ENCODE measurements around the gene MEF2A.

Gene MEF2A

DNA sequence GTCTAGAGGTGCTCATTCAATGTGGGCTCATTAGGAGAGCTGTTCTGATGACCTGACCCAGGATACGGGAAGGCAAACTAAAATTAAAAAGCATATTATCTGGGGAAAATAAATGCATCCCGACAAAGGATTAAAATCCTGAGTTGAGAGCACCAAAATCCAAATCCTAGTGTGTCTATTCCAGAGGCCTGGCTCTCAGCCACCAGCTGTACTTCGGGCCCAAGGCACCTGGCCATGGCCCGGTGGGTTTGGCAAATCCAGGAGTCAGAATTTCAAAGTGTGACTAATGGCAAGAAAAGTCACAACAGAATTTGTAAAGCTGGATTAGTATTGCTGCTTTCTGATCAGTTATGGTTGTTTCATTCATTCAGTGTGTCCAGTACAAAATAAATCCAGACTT lies 170.1 kb downstream of the MEF2A start:
- TF ChIP-seq FOXP2 (optimal IDR thresholded peaks at IDR 0.05; ENCODE audit: borderline replicate concordance, extremely low read depth, extremely low read length, insufficient read depth) (no peak), SIN3A (IDR thresholded peaks at IDR 0.05; ENCODE audit: borderline replicate concordance, insufficient read depth, low read length) (no peak), POLR2AphosphoS5 (IDR thresholded peaks at IDR 0.05; ENCODE audit: low read depth, low read length) (no peak), TAF1 (IDR thresholded peaks at IDR 0.05; ENCODE audit: borderline replicate concordance, insufficient read depth, low read length) (no peak)
- TF ChIP-seq, protein P1, sequence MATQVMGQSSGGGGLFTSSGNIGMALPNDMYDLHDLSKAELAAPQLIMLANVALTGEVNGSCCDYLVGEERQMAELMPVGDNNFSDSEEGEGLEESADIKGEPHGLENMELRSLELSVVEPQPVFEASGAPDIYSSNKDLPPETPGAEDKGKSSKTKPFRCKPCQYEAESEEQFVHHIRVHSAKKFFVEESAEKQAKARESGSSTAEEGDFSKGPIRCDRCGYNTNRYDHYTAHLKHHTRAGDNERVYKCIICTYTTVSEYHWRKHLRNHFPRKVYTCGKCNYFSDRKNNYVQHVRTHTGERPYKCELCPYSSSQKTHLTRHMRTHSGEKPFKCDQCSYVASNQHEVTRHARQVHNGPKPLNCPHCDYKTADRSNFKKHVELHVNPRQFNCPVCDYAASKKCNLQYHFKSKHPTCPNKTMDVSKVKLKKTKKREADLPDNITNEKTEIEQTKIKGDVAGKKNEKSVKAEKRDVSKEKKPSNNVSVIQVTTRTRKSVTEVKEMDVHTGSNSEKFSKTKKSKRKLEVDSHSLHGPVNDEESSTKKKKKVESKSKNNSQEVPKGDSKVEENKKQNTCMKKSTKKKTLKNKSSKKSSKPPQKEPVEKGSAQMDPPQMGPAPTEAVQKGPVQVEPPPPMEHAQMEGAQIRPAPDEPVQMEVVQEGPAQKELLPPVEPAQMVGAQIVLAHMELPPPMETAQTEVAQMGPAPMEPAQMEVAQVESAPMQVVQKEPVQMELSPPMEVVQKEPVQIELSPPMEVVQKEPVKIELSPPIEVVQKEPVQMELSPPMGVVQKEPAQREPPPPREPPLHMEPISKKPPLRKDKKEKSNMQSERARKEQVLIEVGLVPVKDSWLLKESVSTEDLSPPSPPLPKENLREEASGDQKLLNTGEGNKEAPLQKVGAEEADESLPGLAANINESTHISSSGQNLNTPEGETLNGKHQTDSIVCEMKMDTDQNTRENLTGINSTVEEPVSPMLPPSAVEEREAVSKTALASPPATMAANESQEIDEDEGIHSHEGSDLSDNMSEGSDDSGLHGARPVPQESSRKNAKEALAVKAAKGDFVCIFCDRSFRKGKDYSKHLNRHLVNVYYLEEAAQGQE (IDR thresholded peaks at IDR 0.05; ENCODE audit: insufficient read depth in 1 of 2, low read depth in 2 of 2, low read length in 2 of 2) = no peak

DNA sequence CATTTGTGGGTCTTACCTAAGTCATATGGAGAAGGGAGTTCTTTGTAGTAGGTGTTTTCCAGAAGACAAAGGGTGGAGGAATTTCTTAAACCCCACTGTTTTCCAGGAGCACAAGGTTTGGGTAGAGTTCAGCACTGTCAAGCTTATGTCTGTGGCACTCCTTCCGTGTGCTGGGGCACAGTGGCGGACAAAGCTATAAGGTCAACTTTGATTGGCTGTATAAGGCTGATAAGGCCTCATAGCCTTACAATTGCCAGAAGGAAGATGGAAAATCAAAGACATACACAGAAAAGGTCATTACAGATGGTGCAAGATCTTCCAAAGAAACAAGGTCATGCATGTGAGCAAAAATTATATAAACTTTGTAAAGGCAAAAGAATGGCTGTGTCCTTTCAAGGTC lies 170.9 kb downstream of the MEF2A start:
- TF ChIP-seq POLR2AphosphoS5 (IDR thresholded peaks at IDR 0.05; ENCODE audit: low read depth, low read length) (no peak), SIN3A (IDR thresholded peaks at IDR 0.05; ENCODE audit: borderline replicate concordance, insufficient read depth, low read length) (no peak), TAF1 (IDR thresholded peaks at IDR 0.05; ENCODE audit: borderline replicate concordance, insufficient read depth, low read length) (no peak), FOXP2 (optimal IDR thresholded peaks at IDR 0.05; ENCODE audit: borderline replicate concordance, extremely low read depth, extremely low read length, insufficient read depth) (no peak)
- TF ChIP-seq, protein P1 (IDR thresholded peaks at IDR 0.05; ENCODE audit: insufficient read depth in 1 of 2, low read depth in 2 of 2, low read length in 2 of 2) = no peak

- TF ChIP-seq POLR2AphosphoS5 (IDR thresholded peaks at IDR 0.05; ENCODE audit: low read depth, low read length) = no peak
- TF ChIP-seq, protein P1 (IDR thresholded peaks at IDR 0.05; ENCODE audit: insufficient read depth in 1 of 2, low read depth in 2 of 2, low read length in 2 of 2) = no peak
- no peak for TF ChIP-seq SIN3A (IDR thresholded peaks at IDR 0.05; ENCODE audit: borderline replicate concordance, insufficient read depth, low read length)
- TF ChIP-seq FOXP2 (optimal IDR thresholded peaks at IDR 0.05; ENCODE audit: borderline replicate concordance, extremely low read depth, extremely low read length, insufficient read depth) = no peak
- TF ChIP-seq TAF1 (IDR thresholded peaks at IDR 0.05; ENCODE audit: borderline replicate concordance, insufficient read depth, low read length) = no peak
These were observed 172.4 kb downstream of the MEF2A start for GRCh38 chr15:99738021-99738847.

GRCh38 chr15:99741835-99742234 lies 176.1 kb downstream of the MEF2A start:
- no peak for TF ChIP-seq TAF1 (IDR thresholded peaks at IDR 0.05; ENCODE audit: borderline replicate concordance, insufficient read depth, low read length)
- TF ChIP-seq SIN3A (IDR thresholded peaks at IDR 0.05; ENCODE audit: borderline replicate concordance, insufficient read depth, low read length) = no peak
- no peak for TF ChIP-seq FOXP2 (optimal IDR thresholded peaks at IDR 0.05; ENCODE audit: borderline replicate concordance, extremely low read depth, extremely low read length, insufficient read depth)
- TF ChIP-seq POLR2AphosphoS5 (IDR thresholded peaks at IDR 0.05; ENCODE audit: low read depth, low read length) = no peak

- no peak for TF ChIP-seq FOXP2 (optimal IDR thresholded peaks at IDR 0.05; ENCODE audit: borderline replicate concordance, extremely low read depth, extremely low read length, insufficient read depth)
- TF ChIP-seq POLR2AphosphoS5 (IDR thresholded peaks at IDR 0.05; ENCODE audit: low read depth, low read length) = no peak
- TF ChIP-seq, protein P1 (IDR thresholded peaks at IDR 0.05; ENCODE audit: insufficient read depth in 1 of 2, low read depth in 2 of 2, low read length in 2 of 2) = no peak
- no peak for TF ChIP-seq TAF1 (IDR thresholded peaks at IDR 0.05; ENCODE audit: borderline replicate concordance, insufficient read depth, low read length)
- no peak for TF ChIP-seq SIN3A (IDR thresholded peaks at IDR 0.05; ENCODE audit: borderline replicate concordance, insufficient read depth, low read length)
These were observed 178.4 kb downstream of the MEF2A start for GRCh38 chr15:99744142-99744541.
